ENCODE measurements around the gene OR2T6.

DNA sequence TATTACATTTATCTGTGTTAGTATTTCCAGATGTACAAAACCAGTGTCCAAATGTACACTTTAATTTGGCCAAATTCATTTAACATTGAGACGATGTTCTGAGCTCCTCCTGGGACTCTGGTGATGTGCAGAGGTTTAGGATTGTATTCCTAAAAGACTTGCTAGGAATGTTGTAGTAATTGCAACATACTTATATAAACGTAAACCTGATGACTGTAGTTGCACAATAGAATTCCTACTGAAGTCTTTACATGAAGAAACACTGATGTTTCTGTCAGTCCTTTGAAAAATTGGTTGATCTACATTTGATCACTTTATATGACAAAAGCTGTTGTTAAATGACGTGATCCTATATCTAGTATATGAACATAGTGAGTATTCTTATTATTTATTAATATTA is 32.1 kb upstream of the OR2T6 start:
- TF ChIP-seq, protein P1, sequence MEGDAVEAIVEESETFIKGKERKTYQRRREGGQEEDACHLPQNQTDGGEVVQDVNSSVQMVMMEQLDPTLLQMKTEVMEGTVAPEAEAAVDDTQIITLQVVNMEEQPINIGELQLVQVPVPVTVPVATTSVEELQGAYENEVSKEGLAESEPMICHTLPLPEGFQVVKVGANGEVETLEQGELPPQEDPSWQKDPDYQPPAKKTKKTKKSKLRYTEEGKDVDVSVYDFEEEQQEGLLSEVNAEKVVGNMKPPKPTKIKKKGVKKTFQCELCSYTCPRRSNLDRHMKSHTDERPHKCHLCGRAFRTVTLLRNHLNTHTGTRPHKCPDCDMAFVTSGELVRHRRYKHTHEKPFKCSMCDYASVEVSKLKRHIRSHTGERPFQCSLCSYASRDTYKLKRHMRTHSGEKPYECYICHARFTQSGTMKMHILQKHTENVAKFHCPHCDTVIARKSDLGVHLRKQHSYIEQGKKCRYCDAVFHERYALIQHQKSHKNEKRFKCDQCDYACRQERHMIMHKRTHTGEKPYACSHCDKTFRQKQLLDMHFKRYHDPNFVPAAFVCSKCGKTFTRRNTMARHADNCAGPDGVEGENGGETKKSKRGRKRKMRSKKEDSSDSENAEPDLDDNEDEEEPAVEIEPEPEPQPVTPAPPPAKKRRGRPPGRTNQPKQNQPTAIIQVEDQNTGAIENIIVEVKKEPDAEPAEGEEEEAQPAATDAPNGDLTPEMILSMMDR (IDR thresholded peaks at IDR 0.05): no peak
- TF ChIP-seq POLR2AphosphoS5 (IDR thresholded peaks at IDR 0.05): no peak
- TF ChIP-seq POLR2A (IDR thresholded peaks at IDR 0.05): no peak

Data from sigmoid colon (tissue), 4 donors.